Chondrocyte (in vitro differentiated cells): Measurements from ENCODE around the gene MTHFD2. TPM values are rescaled to one million over a fixed set of nuclear protein-coding genes. Genes with fewer than 3 reads are reported as not detected.
A peak's percentile ranks its signal among the peaks of the same experiment; 100 is the strongest.

Experiments used
- DNase-seq: peaks from one replicate; pipeline ENCODE4 v3.0.0; 2021; ENCODE audit warnings: mixed read lengths, low spot score
- H3K27ac Mint-ChIP-seq: one replicate; pipeline ENCODE4 v1.8.0; 2021; ENCODE audit warnings: mild to moderate bottlenecking, moderate library complexity, mixed read lengths; ENCODE audit not compliant: unreplicated experiment
- H3K27me3 Mint-ChIP-seq: 2 replicates; pipeline ENCODE4 v1.8.0; 2021; ENCODE audit warnings: low read depth, mixed read lengths
- H3K36me3 Mint-ChIP-seq: 2 replicates; pipeline ENCODE4 v1.8.0; 2021; ENCODE audit warnings: low read depth, mixed read lengths
- H3K4me1 Mint-ChIP-seq: 2 replicates; pipeline ENCODE4 v1.8.0; 2021; ENCODE audit warnings: low read depth, mild to moderate bottlenecking, mixed read lengths
- H3K4me3 Mint-ChIP-seq: one replicate; pipeline ENCODE4 v1.8.0; 2021; ENCODE audit warnings: mild to moderate bottlenecking, moderate library complexity, mixed read lengths; ENCODE audit not compliant: unreplicated experiment
- H3K9me3 Mint-ChIP-seq: 2 replicates; pipeline ENCODE4 v1.8.0; 2021; ENCODE audit warnings: low read depth, mixed read lengths
- total RNA-seq: library from RNA; stranded (reverse); gene quantifications from 3 replicates; pipeline ENCODE4 v1.2.1, GENCODE V29; 2021
- TF ChIP-seq, protein P1 (sequence below): fragments of 200-600 bp; sonication (generic); IDR thresholded peaks from 2 replicates; pipeline ENCODE4 v1.5.0; 2021; ENCODE audit warnings: antibody characterized with exemption, mild to moderate bottlenecking, moderate library complexity

Gene MTHFD2
- total RNA-seq, 1 donor from 2014 or later = 363 TPM

DNA sequence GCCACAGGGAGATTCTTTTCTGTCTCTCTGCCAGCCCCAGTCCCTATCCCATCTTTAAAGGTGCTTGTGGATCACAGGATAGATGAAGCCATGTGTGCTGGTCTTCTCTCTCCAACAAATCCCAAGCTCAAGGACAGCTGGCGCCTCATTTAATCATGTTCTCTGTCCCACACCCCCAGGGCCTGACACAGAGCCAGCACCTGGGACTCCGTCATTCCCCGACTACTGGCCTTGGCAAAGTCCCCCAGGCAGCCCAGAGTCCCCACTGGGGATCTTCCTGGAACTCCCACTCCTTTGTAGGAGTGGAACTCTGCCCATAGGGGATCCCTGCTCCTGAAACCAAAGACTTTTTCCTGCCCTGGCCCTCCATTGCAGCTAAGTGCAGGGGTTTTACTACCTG lies 60.8 kb downstream of the MTHFD2 start:
- no peak overlapping the region for H3K27ac Mint-ChIP-seq
- TF ChIP-seq, protein P1, sequence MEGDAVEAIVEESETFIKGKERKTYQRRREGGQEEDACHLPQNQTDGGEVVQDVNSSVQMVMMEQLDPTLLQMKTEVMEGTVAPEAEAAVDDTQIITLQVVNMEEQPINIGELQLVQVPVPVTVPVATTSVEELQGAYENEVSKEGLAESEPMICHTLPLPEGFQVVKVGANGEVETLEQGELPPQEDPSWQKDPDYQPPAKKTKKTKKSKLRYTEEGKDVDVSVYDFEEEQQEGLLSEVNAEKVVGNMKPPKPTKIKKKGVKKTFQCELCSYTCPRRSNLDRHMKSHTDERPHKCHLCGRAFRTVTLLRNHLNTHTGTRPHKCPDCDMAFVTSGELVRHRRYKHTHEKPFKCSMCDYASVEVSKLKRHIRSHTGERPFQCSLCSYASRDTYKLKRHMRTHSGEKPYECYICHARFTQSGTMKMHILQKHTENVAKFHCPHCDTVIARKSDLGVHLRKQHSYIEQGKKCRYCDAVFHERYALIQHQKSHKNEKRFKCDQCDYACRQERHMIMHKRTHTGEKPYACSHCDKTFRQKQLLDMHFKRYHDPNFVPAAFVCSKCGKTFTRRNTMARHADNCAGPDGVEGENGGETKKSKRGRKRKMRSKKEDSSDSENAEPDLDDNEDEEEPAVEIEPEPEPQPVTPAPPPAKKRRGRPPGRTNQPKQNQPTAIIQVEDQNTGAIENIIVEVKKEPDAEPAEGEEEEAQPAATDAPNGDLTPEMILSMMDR = no peak
- DNase-seq = no peak
- peaks cover 2% of the 10 kb centered on the region for H3K36me3 Mint-ChIP-seq
- H3K4me3 Mint-ChIP-seq = no peak overlapping the region
- no peaks in the 10 kb centered on the region for H3K27me3 Mint-ChIP-seq
- H3K4me1 Mint-ChIP-seq = peaks cover 6% of the 10 kb centered on the region
- no peaks in the 10 kb centered on the region for H3K9me3 Mint-ChIP-seq

DNA sequence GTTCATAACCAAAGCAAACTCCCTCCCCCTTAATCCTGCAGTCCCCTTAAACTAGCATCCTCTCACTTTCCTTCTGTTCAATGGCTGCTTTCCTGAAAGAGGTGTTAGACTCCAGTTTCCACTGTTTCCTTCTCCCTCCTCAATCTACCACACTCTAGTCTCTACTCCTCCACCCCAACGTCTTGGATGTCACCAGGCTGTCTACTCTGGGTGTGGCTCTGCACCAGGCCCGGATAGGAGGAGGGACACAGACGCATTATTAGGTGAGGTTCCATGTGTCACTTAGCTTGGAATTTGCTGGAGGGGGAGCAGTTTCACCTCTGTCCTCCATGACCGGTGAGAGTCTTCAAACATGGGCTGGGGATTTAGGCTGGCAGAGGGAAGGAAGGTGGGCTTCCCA lies 61.3 kb downstream of the MTHFD2 start:
- no peaks in the 10 kb centered on the region for H3K27me3 Mint-ChIP-seq
- no peak overlapping the region for H3K27ac Mint-ChIP-seq
- TF ChIP-seq, protein P1 = no peak
- H3K9me3 Mint-ChIP-seq = no peaks in the 10 kb centered on the region
- no peak for DNase-seq
- peaks cover 4% of the 10 kb centered on the region for H3K4me1 Mint-ChIP-seq
- H3K36me3 Mint-ChIP-seq = peaks cover 2% of the 10 kb centered on the region
- no peak overlapping the region for H3K4me3 Mint-ChIP-seq

DNA sequence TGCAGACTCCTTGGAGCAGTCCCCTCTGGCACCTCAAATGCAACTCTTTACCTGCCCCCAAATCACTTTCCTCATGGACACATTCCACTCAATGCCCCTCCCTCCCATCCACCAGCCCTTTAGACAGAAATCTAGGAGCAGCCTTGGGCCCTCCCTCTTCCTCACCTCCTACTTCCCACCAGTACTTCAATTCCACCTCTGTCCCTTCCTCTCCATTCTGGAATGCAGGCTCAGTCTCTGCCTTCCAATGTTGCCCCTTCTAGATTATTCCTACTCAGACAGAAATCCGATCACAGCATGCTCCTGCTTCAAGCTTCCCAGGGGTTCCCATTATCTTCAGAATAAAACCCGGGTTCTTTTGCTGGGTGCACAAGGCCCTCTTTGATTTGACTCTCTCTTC lies 62.1 kb downstream of the MTHFD2 start:
- Mint-ChIP-seq H3K27me3 (no peaks in the 10 kb centered on the region), H3K36me3 (peaks cover 2% of the 10 kb centered on the region), H3K9me3 (no peaks in the 10 kb centered on the region), H3K27ac (no peak overlapping the region), H3K4me1 (peaks cover 4% of the 10 kb centered on the region), H3K4me3 (no peak overlapping the region)
- TF ChIP-seq, protein P1 = no peak
- DNase-seq = no peak

DNA sequence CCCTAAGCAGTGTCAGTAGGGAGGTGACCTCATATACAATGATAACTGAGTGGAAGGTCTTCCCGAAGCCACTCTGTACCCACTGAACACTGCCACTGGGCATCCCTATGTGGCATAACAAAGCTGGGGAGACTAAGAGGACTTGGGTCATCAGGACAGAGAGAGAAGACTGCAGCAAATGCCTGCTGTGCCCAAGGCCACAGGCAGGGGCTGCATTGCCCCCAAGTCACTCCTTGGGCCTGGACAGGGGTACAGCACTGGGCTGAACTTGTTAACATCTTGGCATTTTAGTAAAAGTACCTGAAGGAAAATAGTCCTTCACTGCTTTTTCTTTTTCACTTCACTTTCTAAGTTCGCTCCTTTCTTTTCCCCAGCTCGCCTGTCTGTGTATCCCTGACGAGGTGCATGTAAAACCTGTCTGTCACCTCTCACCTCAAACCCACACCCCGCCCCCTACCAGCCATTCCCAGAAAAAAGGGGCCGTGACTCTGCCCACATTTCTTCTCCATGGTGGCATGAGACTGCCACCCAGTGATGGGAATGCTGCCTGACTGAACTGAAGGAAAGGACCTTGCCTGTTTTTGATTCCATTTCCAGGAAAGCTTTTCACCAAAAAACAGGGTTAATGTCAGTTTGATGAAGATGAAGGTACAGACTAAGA lies 62.9 kb downstream of the MTHFD2 start:
- DNase-seq = no peak

DNA sequence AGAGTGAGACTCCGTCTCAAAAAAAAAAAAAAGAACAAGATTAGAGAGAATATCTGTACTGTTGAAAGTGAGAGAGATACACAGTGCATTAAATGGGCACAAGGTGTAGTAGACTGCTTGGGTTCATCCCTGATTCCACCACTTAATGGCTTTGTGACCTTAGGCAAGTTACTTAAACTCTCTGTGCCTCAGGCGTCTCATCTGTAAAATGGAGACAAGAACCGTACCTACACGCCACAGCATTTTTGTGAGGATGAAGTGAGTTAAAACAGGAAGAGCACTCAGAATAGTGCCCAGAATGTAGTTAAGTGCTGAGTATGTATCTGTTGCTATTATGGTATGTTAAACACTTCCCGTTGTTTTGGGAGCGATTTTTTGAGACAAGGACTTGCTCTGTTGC lies 64.3 kb downstream of the MTHFD2 start:
- Mint-ChIP-seq H3K4me1 (peaks cover 4% of the 10 kb centered on the region), H3K27ac (no peak overlapping the region), H3K27me3 (no peaks in the 10 kb centered on the region), H3K9me3 (no peaks in the 10 kb centered on the region), H3K4me3 (no peak overlapping the region), H3K36me3 (no peaks in the 10 kb centered on the region)
- TF ChIP-seq, protein P1 = no peak
- no peak for DNase-seq

More for the DNA sequence above, 62.9 kb downstream of the MTHFD2 start:
- H3K36me3 Mint-ChIP-seq = no peaks in the 10 kb centered on the region
- H3K4me1 Mint-ChIP-seq = peaks cover 4% of the 10 kb centered on the region
- TF ChIP-seq, protein P1 = peak; percentile 88
- H3K27me3 Mint-ChIP-seq = no peaks in the 10 kb centered on the region
- H3K27ac Mint-ChIP-seq = peak overlapping the region; percentile 59
- no peaks in the 10 kb centered on the region for H3K9me3 Mint-ChIP-seq
- H3K4me3 Mint-ChIP-seq = no peak overlapping the region
